SK-N-SH treated with all-trans-retinoic acid at 6 μM for 48 hours (cell line): Measurements from ENCODE around the gene G0S2.

Experiments used
- CSDC2 ChIP-seq: fragments of 250-450 bp; sonication (Bioruptor Pico); IDR thresholded peaks from 2 replicates; pipeline ENCODE4 v1.5.0; 2020; ENCODE audit warnings: mild to moderate bottlenecking, moderate library complexity
- ESRRG ChIP-seq: fragments of 250-450 bp; sonication (Bioruptor Pico); IDR thresholded peaks from 2 replicates; pipeline ENCODE4 v1.6.1; 2021; ENCODE audit warnings: mild to moderate bottlenecking
- GLIS3 ChIP-seq: fragments of 250-450 bp; sonication (Bioruptor Pico); IDR thresholded peaks from 2 replicates; pipeline ENCODE4 v1.5.0; 2020; ENCODE audit warnings: mild to moderate bottlenecking, moderate library complexity
- ISL1 ChIP-seq: fragments of 250-450 bp; sonication (Bioruptor Pico); IDR thresholded peaks from 2 replicates; pipeline ENCODE4 v2.1.2; 2022; ENCODE audit warnings: mild to moderate bottlenecking, moderate library complexity
- OSR1 ChIP-seq: fragments of 250-450 bp; sonication (Bioruptor Pico); IDR thresholded peaks from 2 replicates; pipeline ENCODE4 v1.8.0; 2022; ENCODE audit warnings: moderate library complexity, mild to moderate bottlenecking, inconsistent platforms
- PPARA ChIP-seq: fragments of 250-450 bp; sonication (Bioruptor Pico); IDR thresholded peaks from 2 replicates; pipeline ENCODE4 v1.5.0; 2020; ENCODE audit warnings: mild to moderate bottlenecking, borderline replicate concordance
- RARB ChIP-seq: fragments of 250-450 bp; sonication (Bioruptor Pico); IDR thresholded peaks from 2 replicates; pipeline ENCODE4 v1.8.0; 2021; ENCODE audit warnings: mild to moderate bottlenecking, moderate library complexity
- SNAI2 ChIP-seq: fragments of 250-450 bp; sonication (Bioruptor Pico); IDR thresholded peaks from 2 replicates; pipeline ENCODE4 v1.5.0; 2020; ENCODE audit warnings: mild to moderate bottlenecking, moderate library complexity
- TCF4 ChIP-seq: fragments of 250-450 bp; sonication (Bioruptor Pico); IDR thresholded peaks from 2 replicates; pipeline ENCODE4 v1.8.0; 2021; ENCODE audit warnings: mild to moderate bottlenecking, moderate library complexity, borderline replicate concordance
- ZC3H10 ChIP-seq: fragments of 250-450 bp; sonication (Bioruptor Pico); IDR thresholded peaks from 2 replicates; pipeline ENCODE4 v1.5.1; 2021; ENCODE audit warnings: mild to moderate bottlenecking, moderate library complexity
- ZFP3 ChIP-seq: fragments of 250-450 bp; sonication (Bioruptor Pico); IDR thresholded peaks from 2 replicates; pipeline ENCODE4 v1.5.0; 2020; ENCODE audit warnings: mild to moderate bottlenecking, moderate library complexity
- TF ChIP-seq, protein P1 (sequence below): fragments of 250-450 bp; sonication (Bioruptor Pico); IDR thresholded peaks from 2 replicates; pipeline ENCODE4 v1.5.1; 2021; ENCODE audit warnings: mild to moderate bottlenecking, moderate library complexity
- TF ChIP-seq, protein P2 (sequence below): fragments of 250-450 bp; sonication (Bioruptor Pico); IDR thresholded peaks from 2 replicates; pipeline ENCODE4 v1.5.1; 2020; ENCODE audit warnings: low read depth, mild to moderate bottlenecking, moderate library complexity

DNA sequence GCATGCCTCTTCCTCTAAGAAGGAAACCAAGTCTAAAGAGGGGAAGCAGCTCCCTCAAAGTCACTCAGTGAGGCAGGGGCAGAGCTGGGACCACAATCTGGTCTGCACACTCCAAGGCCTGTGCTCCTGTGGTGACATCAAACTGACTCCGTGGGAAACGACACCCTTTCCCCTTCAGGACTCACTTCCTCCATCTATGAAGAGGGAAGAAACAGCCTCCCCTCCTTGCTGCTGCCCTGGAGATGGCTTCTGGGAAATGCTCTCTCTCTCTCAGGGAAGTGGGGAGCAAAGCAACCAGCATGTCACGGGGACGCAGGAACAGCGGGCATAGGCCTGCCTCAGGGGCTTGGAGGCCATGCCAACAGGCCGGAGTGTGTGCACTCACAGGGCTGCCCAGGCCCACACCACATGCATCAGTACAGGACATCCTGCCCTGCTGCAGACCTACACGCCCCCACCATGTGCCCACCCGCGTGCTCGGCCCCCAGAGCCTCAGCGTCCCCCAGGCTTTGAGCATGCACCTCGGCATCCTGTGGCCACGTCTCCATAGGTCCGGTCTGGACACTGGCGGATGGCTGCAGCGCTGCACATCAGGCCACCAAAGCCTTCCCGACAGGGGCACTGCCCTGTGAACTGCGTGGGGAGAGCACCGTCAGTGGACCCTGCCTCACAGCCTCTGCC, 48.7 kb upstream of the G0S2 start:
- TF ChIP-seq ZC3H10 (no peak), CSDC2 (CRISPR knock-in tag) (no peak), ESRRG (CRISPR knock-in tag) (no peak), SNAI2 (CRISPR knock-in tag) (no peak), RARB (CRISPR knock-in tag) (no peak), OSR1 (CRISPR knock-in tag) (no peak), GLIS3 (CRISPR knock-in tag) (no peak), TCF4 (no peak), ZFP3 (CRISPR knock-in tag) (no peak), ISL1 (CRISPR knock-in tag) (no peak), PPARA (CRISPR knock-in tag) (no peak)
- TF ChIP-seq, protein P1, sequence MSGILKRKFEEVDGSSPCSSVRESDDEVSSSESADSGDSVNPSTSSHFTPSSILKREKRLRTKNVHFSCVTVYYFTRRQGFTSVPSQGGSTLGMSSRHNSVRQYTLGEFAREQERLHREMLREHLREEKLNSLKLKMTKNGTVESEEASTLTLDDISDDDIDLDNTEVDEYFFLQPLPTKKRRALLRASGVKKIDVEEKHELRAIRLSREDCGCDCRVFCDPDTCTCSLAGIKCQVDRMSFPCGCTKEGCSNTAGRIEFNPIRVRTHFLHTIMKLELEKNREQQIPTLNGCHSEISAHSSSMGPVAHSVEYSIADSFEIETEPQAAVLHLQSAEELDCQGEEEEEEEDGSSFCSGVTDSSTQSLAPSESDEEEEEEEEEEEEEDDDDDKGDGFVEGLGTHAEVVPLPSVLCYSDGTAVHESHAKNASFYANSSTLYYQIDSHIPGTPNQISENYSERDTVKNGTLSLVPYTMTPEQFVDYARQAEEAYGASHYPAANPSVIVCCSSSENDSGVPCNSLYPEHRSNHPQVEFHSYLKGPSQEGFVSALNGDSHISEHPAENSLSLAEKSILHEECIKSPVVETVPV, result no peak
- TF ChIP-seq, protein P2, sequence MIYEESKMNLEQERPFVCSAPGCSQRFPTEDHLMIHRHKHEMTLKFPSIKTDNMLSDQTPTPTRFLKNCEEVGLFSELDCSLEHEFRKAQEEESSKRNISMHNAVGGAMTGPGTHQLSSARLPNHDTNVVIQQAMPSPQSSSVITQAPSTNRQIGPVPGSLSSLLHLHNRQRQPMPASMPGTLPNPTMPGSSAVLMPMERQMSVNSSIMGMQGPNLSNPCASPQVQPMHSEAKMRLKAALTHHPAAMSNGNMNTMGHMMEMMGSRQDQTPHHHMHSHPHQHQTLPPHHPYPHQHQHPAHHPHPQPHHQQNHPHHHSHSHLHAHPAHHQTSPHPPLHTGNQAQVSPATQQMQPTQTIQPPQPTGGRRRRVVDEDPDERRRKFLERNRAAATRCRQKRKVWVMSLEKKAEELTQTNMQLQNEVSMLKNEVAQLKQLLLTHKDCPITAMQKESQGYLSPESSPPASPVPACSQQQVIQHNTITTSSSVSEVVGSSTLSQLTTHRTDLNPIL (CRISPR knock-in tag), result no peak
